HepG2 (cell line): ENCODE data around the gene TPM1. TPM values are rescaled to one million over a fixed set of nuclear protein-coding genes. Genes with fewer than 3 reads are reported as not detected.
A peak's percentile ranks its signal among the peaks of the same experiment; 100 is the strongest.

ENCODE experiments used
- BATF2 ChIP-seq: sonication (generic); formaldehyde crosslinking; IDR thresholded peaks from 2 replicates; pipeline ENCODE4 v1.8.0; 2022; ENCODE audit warnings: mild to moderate bottlenecking, missing genetic modification reagents, moderate library complexity
- CHCHD3 ChIP-seq: sonication (generic); formaldehyde crosslinking; IDR thresholded peaks from 2 replicates; pipeline ENCODE4 v1.8.0; 2022; ENCODE audit warnings: mild to moderate bottlenecking, missing genetic modification reagents, moderate library complexity
- HIVEP1 ChIP-seq: sonication (generic); formaldehyde crosslinking; IDR thresholded peaks from 2 replicates; pipeline ENCODE4 v1.4.0; 2020; ENCODE audit warnings: mild to moderate bottlenecking, missing genetic modification reagents
- JDP2 ChIP-seq: sonication (generic); formaldehyde crosslinking; IDR thresholded peaks from 2 replicates; pipeline ENCODE4 v1.8.1; 2022; ENCODE audit warnings: missing genetic modification reagents, borderline replicate concordance
- MLLT10 ChIP-seq: sonication (generic); formaldehyde crosslinking; IDR thresholded peaks from 2 replicates; pipeline ENCODE4 v1.4.0; 2020; ENCODE audit warnings: missing genetic modification reagents
- SNAPC2 ChIP-seq: sonication (generic); formaldehyde crosslinking; IDR thresholded peaks from 2 replicates; pipeline ENCODE4 v1.8.1; 2022; ENCODE audit warnings: mild to moderate bottlenecking, missing genetic modification reagents
- SOX5 ChIP-seq: IDR thresholded peaks from 2 replicates; pipeline ENCODE4 v1.6.1; 2016; ENCODE audit warnings: borderline replicate concordance
- XBP1 ChIP-seq: sonication (generic); formaldehyde crosslinking; IDR thresholded peaks from 2 replicates; pipeline ENCODE4 v1.5.0; 2020; ENCODE audit warnings: missing genetic modification reagents
- ZBTB40 ChIP-seq, 2 experiments: fragments of 450-650 bp in 1 of 2; sonication (generic) in 1 of 2; formaldehyde crosslinking in 1 of 2; IDR thresholded peaks; 2 replicates each; pipeline versions ENCODE4 v1.6.1 to v1.8.0; 2016 to 2022; ENCODE audit warnings: antibody characterized with exemption in 1 of 2, mild to moderate bottlenecking in 1 of 2, missing genetic modification reagents in 1 of 2
- ZNF18 ChIP-seq: sonication (generic); formaldehyde crosslinking; IDR thresholded peaks from 2 replicates; pipeline ENCODE4 v1.8.0; 2022; ENCODE audit warnings: mild to moderate bottlenecking, missing genetic modification reagents; ENCODE audit not compliant: insufficient replicate concordance
- ZNF414 ChIP-seq: sonication (generic); formaldehyde crosslinking; IDR thresholded peaks from 2 replicates; pipeline ENCODE4 v1.5.0; 2020; ENCODE audit warnings: missing genetic modification reagents
- ZNF513 ChIP-seq: sonication (generic); formaldehyde crosslinking; conservative IDR thresholded peaks from 2 replicates; pipeline ENCODE4 v1.5.0; 2020; ENCODE audit warnings: missing genetic modification reagents
- ZSCAN30 ChIP-seq: sonication (generic); formaldehyde crosslinking; IDR thresholded peaks from 2 replicates; pipeline ENCODE4 v1.5.0; 2020; ENCODE audit warnings: mild to moderate bottlenecking, missing genetic modification reagents
- polyA plus RNA-seq, 8 experiments: library from polyadenylated mRNA; depleted of rRNA in 3 of 8; stranded (reverse) in 7 of 8; unstranded in 1 of 8; fragments of >200 nt; fragmentation: Illumina TruSeq in 4 of 8; extraction: Trizol in 4 of 8; gene quantifications; 2 replicates each; pipeline versions ENCODE4 v1.2.1 to v1.2.3, GENCODE V29; 2011 to 2016; ENCODE audit warnings: low read depth in 4 of 8, missing spikeins in 1 of 8, mixed read lengths in 1 of 8; ENCODE audit not compliant: insufficient read depth in 1 of 8
- total RNA-seq, 5 experiments: library from RNA; depleted of rRNA; stranded (reverse); fragments of >200 nt; fragmentation: Illumina TruSeq; extraction: Trizol; gene quantifications; 2 replicates each; pipeline ENCODE4 v1.2.3, GENCODE V29; 2016; ENCODE audit warnings: low read depth in 1 of 5

Gene TPM1
- total and polyA plus RNA-seq, 2 of the 13 experiments (the other 11 are each of a cell fraction or from before 2014, with no cell fraction given): 98.9 to 109 TPM

GRCh38 chr15:63048115-63048775, 5.7 kb downstream of the TPM1 start (continued):
- TF ChIP-seq ZNF414 (CRISPR knock-in tag) (no peak), SOX5 (CRISPR knock-in tag) (no peak), MLLT10 (CRISPR knock-in tag) (no peak), ZBTB40 (IDR thresholded peaks at IDR 0.05) (no peak), ZBTB40 (CRISPR knock-in tag; IDR thresholded peaks at IDR 0.05) (peak; percentile 73; the same call in 1 of the 2 replicates), BATF2 (peak; percentile 45), ZSCAN30 (CRISPR knock-in tag) (no peak), SNAPC2 (CRISPR knock-in tag) (0 out of 2 replicates have a peak, but pooled peaks have one; percentile 61), JDP2 (CRISPR knock-in tag) (no peak), ZNF18 (CRISPR knock-in tag) (peak; percentile 80), XBP1 (CRISPR knock-in tag) (no peak), HIVEP1 (no peak), CHCHD3 (CRISPR knock-in tag) (no peak), ZNF513 (CRISPR knock-in tag) (no peak)
